AG20443 (cell line): ENCODE measurements around the gene GATAD1.
A peak's percentile ranks its signal among the peaks of the same experiment; 100 is the strongest.
"Not testable (repeated sequence)": the region's sequence is repeated elsewhere in the genome, so short reads cannot be mapped to it uniquely, and the experiment has no call there.

ENCODE experiments used
- DNase-seq: peaks from one replicate; pipeline ENCODE4 v3.0.0; 2012; ENCODE audit warnings: low spot score, mixed read lengths

Gene GATAD1

DNA sequence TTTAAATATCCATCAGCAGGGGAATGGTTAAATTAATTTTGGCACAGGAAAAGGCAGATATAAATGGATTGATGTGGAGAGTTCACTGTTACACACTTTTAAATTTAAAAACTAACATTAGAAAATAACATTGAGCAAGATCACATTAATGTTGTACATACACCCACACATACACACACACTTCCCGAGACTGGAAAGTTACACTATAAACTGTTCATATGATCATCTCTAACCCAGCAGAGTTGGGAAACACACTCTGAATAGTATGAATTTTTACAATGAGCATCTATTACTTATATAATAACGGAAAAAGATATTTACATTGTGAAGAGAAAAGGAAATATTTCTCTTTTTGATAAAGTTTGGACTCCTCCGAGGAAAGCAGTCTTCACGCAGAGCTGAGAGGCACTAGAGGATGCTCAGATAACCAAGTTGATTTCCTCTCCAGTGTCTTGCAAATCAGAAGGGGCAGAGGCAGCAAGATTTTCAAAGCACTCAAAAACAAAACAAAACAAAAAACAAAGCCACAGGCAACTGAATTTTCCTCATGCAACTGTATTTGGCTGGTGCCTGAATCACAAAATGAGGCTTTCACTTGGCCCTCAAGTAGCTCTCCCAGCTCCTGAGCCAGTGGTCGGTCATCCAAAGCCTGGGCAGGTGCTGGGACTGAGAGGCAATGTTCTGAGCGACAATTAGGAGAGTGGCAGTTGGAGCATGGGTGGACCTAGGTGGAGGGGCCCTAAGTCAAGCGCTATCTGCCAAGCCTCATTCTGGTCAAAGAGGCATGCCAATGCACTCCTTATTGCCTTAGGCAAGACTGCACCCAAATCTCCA is 10.5 kb upstream of the GATAD1 start:
- DNase-seq, result no peak

DNA sequence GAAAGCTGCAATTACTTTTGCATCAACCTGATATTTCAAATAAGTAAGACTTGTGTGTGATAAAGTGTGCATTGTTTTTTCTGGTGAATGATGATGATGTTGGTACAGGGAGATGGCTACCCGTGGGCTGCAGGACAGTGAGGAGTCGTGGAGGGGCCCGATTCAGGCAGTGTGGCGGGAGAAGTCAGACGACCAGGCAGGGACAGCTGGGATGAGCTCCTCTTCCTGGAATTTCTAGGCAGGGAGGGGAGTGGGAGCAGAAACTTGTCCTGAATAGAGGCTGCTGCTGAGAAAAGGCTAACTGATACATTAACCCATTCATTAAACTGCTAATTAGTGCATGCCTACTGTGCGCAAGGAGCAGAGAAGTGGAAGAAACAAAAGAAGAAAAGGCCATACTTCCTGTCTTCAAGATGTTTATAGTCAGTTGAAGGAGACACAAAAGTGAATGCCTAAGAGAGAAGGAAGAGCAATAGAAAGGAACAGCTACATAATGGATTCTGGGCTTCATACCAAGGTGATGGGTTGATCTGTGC is 9.3 kb upstream of the GATAD1 start:
- DNase-seq, result no peak

DNA sequence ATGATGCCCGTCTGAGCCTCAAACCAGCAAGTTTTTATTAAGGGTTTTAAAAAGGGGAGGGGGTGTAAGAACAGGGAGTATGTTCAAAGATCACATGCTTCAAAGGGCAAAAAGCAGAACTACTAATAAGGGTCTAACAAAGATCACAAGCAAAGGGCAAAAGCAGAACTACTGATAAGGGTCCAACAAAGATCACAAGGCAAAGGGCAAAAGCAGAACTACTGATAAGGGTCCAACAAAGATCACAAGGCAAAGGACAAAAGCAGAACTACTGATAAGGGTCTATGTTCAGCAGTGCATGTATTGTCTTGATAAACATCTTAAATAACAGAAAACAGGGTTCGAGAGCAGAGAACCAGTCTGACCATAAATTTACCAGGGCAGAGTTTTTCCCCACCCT is 4.6 kb upstream of the GATAD1 start:
- not testable (repeated sequence) for DNase-seq

DNA sequence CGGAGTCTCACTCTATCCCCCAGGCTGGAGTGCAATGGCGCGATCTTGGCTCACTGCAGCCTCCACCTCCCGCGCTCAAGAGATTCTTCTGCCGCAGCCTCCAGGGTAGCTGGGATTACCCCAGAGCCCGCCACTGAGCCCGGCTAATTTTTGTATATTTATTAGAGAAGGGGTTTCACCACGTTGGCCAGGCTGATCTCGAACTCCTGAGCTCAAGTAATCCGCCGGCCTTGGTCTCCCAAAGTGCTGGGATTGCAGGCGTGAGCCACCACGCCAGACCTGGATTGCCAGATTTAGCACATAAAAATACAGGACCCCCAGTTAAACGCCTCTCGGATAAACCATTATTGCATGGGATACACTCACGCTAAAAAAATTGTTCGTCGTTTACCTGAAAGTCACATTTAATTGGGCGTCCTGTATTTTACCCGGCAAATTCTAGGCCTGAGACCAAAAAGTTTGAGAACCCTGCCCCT is 375 bp upstream of the GATAD1 start:
- DNase-seq, result no peak

DNA sequence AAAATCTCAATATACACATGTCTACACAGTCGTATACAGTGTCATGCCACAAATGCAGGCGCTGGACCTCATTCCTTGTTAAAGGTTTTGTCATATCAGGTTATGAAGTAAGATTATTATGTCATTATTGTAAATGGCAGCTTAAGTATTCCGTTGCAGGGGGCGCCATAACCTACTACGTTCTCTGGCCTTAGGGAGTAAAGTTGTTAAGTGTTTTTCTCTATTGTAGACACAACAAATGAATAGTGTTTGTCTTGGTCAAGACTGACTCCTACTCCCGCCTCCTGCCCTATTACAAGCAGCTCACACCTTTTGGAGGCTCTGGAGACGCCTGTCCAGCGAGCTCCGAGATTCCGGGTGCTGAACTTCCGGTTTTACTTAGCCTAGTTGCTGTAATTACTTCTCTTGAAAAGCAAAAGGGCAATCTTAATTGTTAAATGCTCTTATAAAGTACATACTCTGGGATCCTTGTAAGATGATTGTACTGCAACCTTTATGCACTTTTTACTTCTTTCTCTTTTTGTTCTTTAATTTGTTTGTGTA is 994 bp downstream of the GATAD1 start:
- DNase-seq, result peak; percentile 43

DNA sequence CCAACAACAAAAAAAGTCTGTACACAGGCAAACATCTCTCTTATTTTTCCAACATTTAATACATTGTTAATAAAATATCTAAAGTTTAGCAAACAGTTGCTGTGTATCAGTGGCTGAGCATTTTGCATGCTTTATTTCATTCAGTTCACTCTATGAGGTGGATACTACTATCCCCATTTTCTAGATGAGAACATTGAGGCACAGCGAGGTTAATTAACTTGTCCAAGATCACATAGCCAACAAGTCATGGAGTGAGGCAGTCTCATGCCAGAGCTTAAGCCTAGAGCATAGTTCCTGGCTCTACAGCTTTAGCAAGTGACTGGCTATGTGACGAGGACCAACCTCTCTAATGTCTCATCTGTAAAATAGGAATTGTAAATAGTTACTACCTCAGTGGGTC is 4.4 kb downstream of the GATAD1 start:
- DNase-seq, result no peak

DNA sequence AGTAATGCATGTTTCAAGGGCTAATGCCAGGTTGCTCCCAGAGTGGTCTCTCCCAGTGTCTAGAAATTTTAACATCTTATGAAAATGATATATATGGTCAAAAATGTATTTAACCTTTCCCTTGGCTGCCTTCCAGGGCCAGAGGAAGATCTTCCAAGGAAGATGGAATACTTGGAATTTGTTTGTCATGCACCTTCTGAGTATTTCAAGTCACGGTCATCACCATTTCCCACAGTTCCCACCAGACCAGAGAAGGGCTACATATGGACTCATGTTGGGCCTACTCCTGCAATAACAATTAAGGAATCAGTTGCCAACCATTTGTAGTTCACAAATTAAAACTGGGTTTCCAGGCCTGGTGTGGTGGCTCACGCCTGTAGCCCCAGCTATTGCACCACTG is 9.0 kb downstream of the GATAD1 start:
- DNase-seq, result no peak

DNA sequence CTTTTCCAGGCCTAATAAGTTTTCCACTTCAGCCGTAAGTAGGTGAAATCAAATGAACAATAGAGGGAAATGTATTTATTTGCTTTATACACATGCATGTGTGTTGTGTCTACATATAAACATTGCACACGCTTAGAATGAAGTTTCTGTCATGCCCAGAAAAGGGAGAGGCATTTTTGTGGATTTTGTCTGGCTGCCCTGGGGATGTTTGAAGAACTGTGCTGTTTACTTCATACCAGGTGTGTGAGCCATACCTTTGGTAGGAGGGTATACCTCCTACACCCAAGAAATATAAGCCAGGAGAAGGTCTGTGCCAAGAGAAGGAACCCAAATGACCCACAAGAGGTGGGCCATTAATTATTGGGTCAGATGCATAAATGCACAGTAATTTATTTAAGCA is 12.8 kb downstream of the GATAD1 start:
- no peak for DNase-seq

DNA sequence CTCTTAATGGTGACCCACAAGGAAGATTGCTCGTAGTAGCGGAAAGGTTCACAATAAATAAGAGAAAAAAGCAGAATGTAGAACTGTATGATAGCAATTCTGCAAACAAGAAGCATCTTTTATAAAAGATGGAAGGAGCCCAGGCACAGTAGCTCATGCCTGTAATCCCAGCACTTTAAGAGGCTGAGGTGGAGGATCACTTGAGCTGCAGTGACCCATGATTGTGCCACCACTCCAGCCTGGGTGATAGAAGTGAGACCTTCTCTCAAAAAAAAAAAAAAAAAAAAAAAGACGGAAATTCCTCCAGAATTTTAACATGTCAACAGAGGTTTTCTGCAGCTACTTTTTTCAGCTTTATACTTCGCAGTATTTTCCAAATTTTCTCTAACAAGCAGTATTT is 13.2 kb downstream of the GATAD1 start:
- no peak for DNase-seq

DNA sequence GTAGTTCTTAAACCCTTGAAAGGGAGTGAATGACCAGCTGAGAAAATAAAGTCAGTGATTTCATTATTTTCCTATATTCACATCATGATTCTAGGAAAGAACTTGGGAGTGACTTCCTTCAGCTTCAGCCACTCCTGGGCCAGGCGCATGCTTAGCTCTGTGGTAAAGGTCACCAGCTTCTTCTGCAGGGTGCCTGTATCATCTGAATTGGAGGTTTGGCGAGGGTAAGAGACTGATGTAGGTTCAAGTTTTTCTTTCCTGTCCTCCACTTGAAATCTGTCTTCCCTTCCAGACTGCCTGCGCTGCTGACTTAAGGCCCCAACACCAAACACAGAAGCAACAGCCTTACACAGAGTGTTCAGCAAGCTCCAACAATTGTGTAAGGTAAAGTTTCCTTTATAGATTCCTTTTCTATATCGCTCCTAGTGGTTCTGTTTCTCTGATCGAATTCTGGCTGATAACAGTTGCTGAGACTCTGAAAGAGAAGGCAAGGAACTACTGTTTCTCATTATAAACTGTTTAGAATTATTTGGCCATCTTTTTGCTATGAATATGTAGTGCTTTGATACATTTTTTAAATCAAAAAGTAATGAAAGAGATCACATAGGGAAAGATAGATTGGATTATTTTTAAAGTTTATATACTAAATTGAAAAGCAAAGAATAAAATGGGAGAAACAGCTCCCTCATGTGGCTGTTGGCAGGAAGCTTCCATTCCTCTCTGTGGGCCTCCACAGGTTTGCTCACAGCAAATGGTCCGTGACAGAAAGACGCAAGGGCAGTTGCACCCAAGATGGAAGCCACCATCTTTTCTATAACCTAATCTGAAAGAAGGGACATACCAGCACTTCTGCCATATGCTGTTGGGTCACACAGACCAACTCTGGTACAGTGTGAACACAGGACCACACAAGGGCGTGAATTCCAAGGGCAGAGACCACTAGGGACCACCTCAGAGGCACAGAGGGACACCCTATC is 14.0 kb downstream of the GATAD1 start:
- peak; percentile 76 for DNase-seq

DNA sequence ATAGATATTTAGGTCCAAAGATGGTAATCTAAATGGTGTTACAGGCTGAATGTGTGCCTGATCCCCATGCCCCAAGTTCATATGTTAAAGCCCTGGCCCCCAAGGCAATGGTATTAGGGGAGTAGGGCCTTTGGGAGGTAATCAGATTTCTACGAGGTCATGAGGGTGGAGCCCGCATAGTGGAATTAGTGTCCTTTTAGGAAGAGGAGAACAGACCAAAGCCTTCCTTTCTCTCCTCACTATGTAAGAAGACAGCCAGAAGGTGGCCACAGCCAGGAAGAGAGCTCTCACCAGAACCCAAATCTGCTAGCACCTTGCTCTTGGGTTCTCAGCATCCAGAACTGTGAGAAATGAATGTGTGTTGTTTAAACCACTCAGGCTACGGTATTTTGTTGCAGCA is 15.3 kb downstream of the GATAD1 start:
- DNase-seq, result no peak

DNA sequence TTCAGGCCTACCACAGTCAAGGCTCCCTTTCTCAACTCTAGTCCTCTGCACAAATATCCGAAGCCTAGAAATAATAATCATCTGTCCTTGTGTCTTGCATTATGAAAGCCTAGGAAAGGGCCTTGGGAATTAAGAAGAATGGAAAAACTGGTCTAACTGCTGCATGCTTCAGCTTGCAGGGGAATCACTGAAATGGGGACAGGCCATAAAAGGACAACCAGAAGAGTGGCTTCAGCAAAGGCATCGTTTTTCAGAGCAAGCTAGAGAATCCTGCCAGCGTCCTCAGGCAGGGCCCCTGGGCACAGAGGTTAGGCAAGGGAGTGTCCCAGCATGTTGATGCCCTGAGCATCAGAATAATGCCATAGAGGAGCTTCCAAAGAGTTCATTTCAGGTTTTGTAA is 17.2 kb downstream of the GATAD1 start:
- no peak for DNase-seq

DNA sequence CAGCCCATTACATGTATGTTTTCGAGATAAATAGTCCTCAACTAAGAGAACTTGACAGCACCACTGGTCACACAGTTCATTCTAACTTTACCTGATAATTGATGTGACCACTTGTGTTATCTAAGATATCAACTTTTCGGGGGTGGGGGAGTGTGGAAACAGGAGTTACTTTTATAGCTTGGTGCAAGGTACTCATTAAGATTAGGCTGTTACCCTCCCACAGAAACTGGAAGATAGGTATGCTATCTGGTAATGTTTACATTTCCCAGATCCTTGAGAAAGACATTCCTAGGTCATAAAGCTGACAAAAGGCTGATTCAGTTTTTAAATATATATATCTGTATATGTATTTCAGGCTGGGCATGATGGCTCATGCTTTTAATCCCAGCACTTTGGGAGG is 19.4 kb downstream of the GATAD1 start:
- no peak for DNase-seq

DNA sequence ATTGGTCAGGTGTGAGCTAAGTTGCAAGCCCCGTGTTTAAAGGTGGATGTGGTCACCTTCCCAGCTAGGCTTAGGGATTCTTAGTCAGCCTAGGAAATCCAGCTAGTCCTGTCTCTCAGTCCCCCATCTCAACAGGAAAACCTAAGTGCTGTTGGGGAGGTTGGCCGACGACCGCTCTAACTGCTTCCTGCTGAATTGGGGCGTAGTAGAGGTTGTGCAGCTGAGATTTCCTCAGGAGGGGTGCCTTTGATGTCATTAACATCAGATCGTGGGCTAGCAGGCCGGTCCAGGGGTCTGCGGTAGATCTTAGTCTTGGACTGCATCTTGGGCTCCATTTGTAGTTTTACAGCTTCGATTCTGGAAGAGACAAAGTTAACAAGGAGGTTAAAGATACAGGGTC is 21.3 kb downstream of the GATAD1 start:
- DNase-seq, result not testable (repeated sequence)

DNA sequence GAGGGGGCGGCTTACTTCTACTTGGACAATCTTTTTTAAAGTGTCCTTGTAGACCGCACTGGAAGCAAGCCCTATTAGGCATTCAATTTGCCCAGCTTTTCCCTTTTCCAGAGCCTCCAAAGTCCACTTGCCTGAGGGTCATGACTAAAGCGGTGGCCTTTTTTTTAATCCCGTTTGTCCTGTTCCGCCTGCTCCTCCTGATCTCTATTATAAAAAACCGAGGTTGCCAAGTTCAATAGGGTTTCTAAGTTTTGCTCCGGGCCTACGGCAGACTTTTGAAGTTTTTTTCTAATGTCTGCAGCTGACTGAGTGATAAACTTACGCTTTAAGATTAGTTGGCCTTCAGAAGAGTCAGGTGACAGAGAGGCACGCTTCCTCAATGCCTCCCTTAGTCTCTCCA is 26.7 kb downstream of the GATAD1 start:
- DNase-seq, result not testable (repeated sequence)

DNA sequence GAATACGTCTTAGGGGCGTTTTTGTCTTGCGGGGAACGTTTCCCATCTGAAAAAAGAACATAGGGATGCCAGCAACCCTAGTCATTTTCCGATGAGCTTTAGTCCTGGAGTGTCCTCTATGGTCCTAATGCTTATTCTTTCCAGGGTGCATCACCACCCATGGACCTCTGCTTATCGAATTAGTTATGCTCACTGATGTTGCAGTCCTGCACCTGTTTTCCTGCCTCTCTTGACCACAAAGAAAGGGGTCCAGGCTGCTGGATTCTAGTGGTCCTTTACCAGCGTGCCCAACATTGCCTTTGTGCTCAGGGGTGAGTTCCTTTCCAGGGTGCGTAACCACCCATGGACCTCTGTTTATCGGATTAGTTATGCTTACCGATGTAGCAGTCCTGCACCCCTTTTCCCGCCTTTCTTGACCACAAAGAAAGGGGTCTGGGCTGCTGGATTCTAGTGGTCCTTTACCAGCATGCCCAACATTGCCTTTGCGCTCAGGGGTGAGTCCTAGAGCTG is 28.0 kb downstream of the GATAD1 start:
- not testable (repeated sequence) for DNase-seq

DNA sequence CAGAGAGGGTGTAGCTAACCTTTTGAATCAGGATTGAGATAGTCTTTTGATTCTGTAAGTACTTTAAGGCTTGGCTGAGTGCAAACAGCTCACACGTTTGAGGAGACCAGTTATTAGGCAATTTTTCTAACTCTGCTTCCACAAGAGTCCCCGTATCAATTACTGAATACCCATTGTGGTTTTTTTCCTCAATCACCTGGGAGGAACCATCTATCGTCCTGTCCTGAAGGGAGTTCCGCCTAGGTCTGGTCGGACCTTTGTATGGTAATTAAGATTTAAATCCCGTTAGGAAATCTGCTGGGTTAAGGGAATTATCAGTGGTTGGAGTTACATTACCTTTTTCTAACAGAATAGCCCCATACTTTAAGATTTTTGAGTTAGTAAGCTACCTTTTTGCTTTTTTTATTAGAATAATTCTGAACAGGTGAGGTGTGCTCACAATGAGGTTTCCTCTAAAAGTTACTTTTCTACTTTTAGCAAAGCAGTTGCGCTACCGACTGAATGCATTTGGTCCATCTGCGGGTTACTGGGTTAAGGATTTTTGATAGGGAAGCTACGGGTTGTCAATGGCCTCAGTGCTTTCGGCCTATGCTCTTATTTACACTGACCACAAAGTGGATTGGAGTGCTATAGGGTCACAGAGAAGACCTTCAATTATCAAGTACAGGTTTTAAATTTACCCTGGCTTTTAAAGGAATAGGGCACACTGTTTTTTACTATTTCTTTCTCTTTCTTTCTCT is 28.7 kb downstream of the GATAD1 start:
- not testable (repeated sequence) for DNase-seq

DNA sequence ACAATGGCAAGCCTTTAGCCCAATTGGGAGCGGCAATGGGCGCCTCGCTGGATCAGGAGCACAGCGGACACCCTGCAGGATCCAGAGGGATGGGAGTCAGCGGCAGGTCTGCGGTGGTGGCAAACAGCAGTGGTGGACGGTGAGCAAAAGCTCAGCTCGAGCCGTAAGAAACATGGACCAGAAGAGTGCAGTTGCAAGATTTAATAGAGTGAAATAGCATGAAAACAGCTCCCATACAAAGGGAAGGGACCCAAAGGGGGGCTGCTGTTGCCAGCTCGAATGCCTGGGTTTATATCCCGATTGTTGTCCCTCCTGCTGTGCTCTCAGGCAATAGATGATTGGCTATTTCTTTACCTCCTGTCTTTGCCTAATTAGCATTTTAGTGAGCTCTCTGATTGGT is 30.4 kb downstream of the GATAD1 start, which contains the start of gene ERVW-1:
Gene ERVW-1, minus strand, starts transcription at position 266 of the 400 bp plus-strand sequence. CDS start 7,565 bp downstream, outside the sequence.
- not testable (repeated sequence) for DNase-seq

DNA sequence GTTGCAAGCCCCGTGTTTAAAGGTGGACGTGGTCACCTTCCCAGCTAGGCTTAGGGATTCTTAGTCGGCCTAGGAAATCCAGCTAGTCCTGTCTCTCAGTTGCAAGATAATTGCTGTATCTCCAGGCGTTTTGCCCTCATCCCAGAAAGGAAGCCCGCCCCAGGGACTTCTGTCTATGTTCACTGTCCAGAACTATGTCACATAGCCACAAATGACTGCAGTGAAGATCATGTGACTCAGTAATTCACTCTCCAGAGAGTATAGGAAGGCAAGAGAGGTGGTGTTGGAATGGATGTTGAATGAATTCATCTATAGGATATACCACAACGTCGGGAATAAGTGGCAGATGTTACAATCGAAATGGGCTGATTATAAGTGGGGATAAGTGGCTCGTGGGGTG is 30.8 kb downstream of the GATAD1 start:
- no peak for DNase-seq

DNA sequence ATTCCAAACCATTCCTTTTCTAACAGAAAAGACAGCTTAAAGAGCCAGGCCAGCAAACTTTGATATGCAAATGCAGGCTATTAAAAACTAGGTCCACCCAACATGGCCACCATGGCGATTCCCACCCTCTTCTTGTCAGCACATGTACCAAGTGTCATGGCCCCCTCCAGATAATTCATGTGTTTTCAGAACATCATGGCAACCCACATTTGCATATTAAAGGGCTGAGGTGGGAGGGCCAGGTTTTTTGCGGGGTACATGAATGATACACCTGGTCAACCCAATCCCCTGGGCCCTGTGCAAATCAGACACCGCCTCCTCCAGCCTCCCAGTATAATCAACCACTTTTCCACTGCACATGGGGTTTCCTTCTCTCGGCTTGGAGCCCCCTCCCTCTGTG is 31.4 kb downstream of the GATAD1 start:
- DNase-seq, result no peak

DNA sequence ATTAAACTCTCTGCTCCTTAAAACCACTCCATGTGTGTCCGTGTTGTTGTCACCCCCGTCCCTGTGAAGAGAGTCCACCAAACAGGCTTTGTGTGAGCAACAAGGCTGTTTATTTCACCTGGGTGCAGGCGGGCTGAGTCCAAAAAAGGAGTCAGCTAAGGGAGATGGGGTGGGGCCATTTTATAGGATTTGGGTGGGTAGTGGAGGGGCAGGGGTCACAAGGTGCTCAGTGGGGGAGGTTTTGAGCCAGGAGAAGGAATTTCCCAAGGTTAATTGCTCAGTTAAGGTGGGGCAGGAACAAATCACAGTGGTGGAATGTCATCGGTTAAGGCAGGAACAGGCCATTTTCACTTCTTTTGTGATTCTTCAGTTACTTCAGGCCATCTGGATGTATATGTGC is 31.9 kb downstream of the GATAD1 start:
- not testable (repeated sequence) for DNase-seq
